Testis (tissue), 2 donors: ENCODE measurements around the gene FOXK1.

ENCODE experiments used
- CTCF ChIP-seq, 3 experiments: fragments of 450-650 bp in 2 of 3; fragments of 200-600 bp in 1 of 3; sonication (generic) in 1 of 3; IDR thresholded peaks; one replicate each; pipeline ENCODE4 v1.5.1; 2016 to 2019; ENCODE audit warnings: antibody characterized with exemption in 3 of 3, mild to moderate bottlenecking in 2 of 3, moderate library complexity in 1 of 3
- POLR2A ChIP-seq: fragments of 450-650 bp; IDR thresholded peaks from one replicate; pipeline ENCODE4 v1.6.1; 2017; ENCODE audit warnings: antibody characterized with exemption, mild to moderate bottlenecking, moderate library complexity

DNA sequence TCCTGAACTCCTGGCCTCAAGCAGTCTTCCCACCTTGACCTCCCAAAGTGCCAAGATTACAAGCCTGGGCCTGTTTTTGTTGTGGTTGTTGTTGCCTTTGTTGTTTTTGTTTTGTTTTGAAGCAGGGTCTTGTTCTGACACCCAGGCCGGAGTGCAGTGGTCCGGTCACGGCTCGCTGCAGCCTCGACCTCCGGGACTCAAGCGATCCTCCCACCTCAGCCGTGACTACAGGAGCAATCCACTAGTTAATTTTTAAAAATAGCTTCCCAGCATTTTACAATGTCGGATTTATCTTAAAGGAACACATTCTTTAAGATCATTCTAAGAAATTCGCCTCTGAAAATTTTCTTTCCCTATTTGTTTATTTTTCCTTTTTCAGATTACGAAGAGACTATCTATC lies 65.7 kb downstream of the FOXK1 start:
- no peak for TF ChIP-seq CTCF (IDR thresholded peaks at IDR 0.05)
- TF ChIP-seq POLR2A: no peak
